ENCODE results near the gene SLC35G3. TPM values are rescaled to one million over a fixed set of nuclear protein-coding genes. Genes with fewer than 3 reads are reported as not detected.
A peak's percentile ranks its signal among the peaks of the same experiment; 100 is the strongest.
"Not testable (repeated sequence)": the region's sequence is repeated elsewhere in the genome, so short reads cannot be mapped to it uniquely, and the experiment has no call there.

The SLC35G3 gene
- total and polyA plus RNA-seq, 10 of the 15 experiments (the other 5 are each of a cell fraction or from before 2014, with no cell fraction given): not detected

DNA sequence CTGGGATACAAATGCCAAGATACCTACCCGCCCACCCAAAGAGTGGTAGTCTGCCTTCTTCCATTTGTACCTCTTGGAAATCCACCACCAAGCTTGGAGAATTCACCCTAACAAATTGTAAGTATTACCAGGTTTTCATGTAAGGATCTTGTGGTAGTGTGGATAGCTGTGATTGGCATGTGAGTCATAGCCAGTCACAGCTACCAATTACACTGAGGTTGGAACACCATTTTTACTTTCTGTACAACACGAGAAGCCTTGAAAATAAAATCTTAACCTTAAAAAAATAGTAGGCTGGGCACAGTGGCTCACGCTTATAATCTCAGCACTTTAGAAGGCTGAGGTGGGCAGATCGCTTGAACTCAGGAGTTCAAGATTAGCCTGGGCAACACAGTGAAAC lies 18.5 kb upstream of the SLC35G3 start:
- RAD21 ChIA-PET (ENCODE audit: unreplicated experiment): no interaction called here
- Histone ChIP-seq H2AFZ (ENCODE audit: control insufficient read depth, low read depth, low read length) (no peak overlapping the region), H4K20me1 (ENCODE audit: control insufficient read depth, insufficient read depth) (no peaks in the 10 kb centered on the region), H3K79me2 (ENCODE audit: control insufficient read depth, insufficient read depth, low read length) (no peaks in the 10 kb centered on the region), H3K9ac (ENCODE audit: control insufficient read depth, insufficient read depth, low read length) (no peak overlapping the region), H3K4me3 (no peak overlapping the region), H3K9me3 (replicated peaks; ENCODE audit: control insufficient read depth, insufficient read depth, low read length) (no peaks in the 10 kb centered on the region), H3K4me2 (ENCODE audit: control insufficient read depth, insufficient read depth) (no peak overlapping the region), H3K36me3 (ENCODE audit: control insufficient read depth in 2 of 2, insufficient read depth in 2 of 2, low read length in 1 of 2) (no peaks in the 10 kb centered on the region), H3K4me1 (ENCODE audit: control insufficient read depth, insufficient read depth, low read length) (no peaks in the 10 kb centered on the region), H3K27me3 (replicated peaks in 1 of 2; ENCODE audit: control insufficient read depth in 2 of 2, insufficient read depth in 2 of 2, low read length in 1 of 2) (no peaks in the 10 kb centered on the region; a peak in 1 of 4 replicates), H3K27ac (ENCODE audit: control insufficient read depth, insufficient read depth) (no peak overlapping the region)
- ATAC-seq: no peak
- SMC1A ChIA-PET (ENCODE audit: uncharacterized antibody, unreplicated experiment): interaction anchor here (1.2 to 1.5 kb wide), 2 partner anchors 10 to 22 kb away, joined by 3 read pairs; no protein-coding TSS in a partner anchor
- CTCF ChIA-PET: interaction anchor here (1.8 kb wide), 1 partner anchor 99 kb away, joined by 5 read pairs; no protein-coding TSS in a partner anchor
- in situ Hi-C loops (cut with MboI): no loop called here
- 30% methylated on average over 4 of the region's 4 CpGs for WGBS (ENCODE audit: insufficient coverage, insufficient replicate concordance, low lambda C conversion rate, missing lambda C conversion rate)
- intact Hi-C loops (cut with micrococcal nuclease; ENCODE audit: unreplicated experiment): no loop called here
- TF ChIP-seq TCF12 (IDR thresholded peaks at IDR 0.05; ENCODE audit: low read depth, low read length): no peak
- TF ChIP-seq, protein P1, sequence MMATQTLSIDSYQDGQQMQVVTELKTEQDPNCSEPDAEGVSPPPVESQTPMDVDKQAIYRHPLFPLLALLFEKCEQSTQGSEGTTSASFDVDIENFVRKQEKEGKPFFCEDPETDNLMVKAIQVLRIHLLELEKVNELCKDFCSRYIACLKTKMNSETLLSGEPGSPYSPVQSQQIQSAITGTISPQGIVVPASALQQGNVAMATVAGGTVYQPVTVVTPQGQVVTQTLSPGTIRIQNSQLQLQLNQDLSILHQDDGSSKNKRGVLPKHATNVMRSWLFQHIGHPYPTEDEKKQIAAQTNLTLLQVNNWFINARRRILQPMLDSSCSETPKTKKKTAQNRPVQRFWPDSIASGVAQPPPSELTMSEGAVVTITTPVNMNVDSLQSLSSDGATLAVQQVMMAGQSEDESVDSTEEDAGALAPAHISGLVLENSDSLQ (IDR thresholded peaks at IDR 0.05): 0 out of 2 replicates have a peak, but pooled peaks have one; percentile 11
- no TSS peak for BruUV-seq (replicated peaks)
- POLR2A ChIA-PET: no interaction called here
- no peak for FAIRE-seq
- DNase-seq (ENCODE audit: low read depth, low spot score): no peak

DNA sequence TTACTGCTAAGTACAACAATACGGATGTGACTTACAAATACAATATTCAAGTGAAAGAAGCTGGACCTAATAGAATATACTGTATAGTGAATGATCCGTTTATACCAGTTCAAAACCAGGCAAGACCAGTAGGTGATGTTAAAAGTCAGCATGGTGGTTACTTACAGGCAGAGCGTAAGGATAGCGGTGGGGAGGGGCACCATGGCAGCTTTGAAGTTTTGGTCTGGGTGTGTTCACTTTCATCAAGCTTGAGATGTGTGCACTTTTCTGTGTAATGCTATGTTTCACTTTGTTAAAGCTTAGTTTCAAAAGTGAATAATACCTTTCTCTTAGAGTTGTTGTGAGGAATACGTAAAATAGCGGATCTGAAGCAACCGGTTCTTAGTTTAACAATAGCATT lies 16.5 kb upstream of the SLC35G3 start:
- DNase-seq (ENCODE audit: low read depth, low spot score): no peak
- 75% methylated on average over 7 of the region's 7 CpGs for WGBS (ENCODE audit: insufficient coverage, insufficient replicate concordance, low lambda C conversion rate, missing lambda C conversion rate)
- no peak for FAIRE-seq

DNA sequence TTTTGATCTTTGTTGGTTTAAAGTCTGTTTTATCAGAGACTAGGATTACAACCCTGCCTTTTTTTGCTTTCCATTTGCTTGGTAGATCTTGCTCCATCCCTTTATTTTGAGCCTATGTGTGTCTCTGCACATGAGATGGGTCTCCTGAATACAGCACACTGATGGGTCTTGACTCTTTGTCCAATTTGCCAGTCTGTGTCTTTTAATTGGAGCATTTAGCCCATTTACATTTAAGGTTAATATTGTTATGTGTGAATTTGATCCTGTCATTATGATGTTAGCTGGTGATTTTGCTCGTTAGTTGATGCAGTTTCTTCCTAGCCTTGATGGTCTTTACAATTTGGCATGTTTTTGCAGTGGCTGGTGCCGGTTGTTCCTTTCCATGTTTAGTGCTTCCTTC lies 8.4 kb upstream of the SLC35G3 start:
- H3K36me3 ChIP-seq (ENCODE audit: control insufficient read depth in 2 of 2, insufficient read depth in 2 of 2, low read length in 1 of 2); H3K4me2 ChIP-seq (ENCODE audit: control insufficient read depth, insufficient read depth); H4K20me1 ChIP-seq (ENCODE audit: control insufficient read depth, insufficient read depth); intact Hi-C loops (cut with micrococcal nuclease; ENCODE audit: unreplicated experiment); BruUV-seq (replicated peaks); RAD21 ChIA-PET (ENCODE audit: unreplicated experiment); SMC1A ChIA-PET (ENCODE audit: uncharacterized antibody, unreplicated experiment); CTCF ChIA-PET; FAIRE-seq; H3K9me3 ChIP-seq (replicated peaks; ENCODE audit: control insufficient read depth, insufficient read depth, low read length); ATAC-seq; in situ Hi-C loops (cut with MboI); H3K27ac ChIP-seq (ENCODE audit: control insufficient read depth, insufficient read depth); H3K27me3 ChIP-seq (replicated peaks in 1 of 2; ENCODE audit: control insufficient read depth in 2 of 2, insufficient read depth in 2 of 2, low read length in 1 of 2); H2AFZ ChIP-seq (ENCODE audit: control insufficient read depth, low read depth, low read length); H3K4me1 ChIP-seq (ENCODE audit: control insufficient read depth, insufficient read depth, low read length); H3K79me2 ChIP-seq (ENCODE audit: control insufficient read depth, insufficient read depth, low read length); H3K4me3 ChIP-seq; POLR2A ChIA-PET; H3K9ac ChIP-seq (ENCODE audit: control insufficient read depth, insufficient read depth, low read length); DNase-seq (ENCODE audit: low read depth, low spot score): not testable (repeated sequence)
- WGBS (ENCODE audit: insufficient coverage, insufficient replicate concordance, low lambda C conversion rate, missing lambda C conversion rate): 25% methylated on average over 1 of the region's 2 CpGs

More for the DNA sequence above, 16.5 kb upstream of the SLC35G3 start:
- Histone ChIP-seq H3K4me2 (ENCODE audit: control insufficient read depth, insufficient read depth) (no peak overlapping the region), H3K9ac (ENCODE audit: control insufficient read depth, insufficient read depth, low read length) (no peak overlapping the region), H2AFZ (ENCODE audit: control insufficient read depth, low read depth, low read length) (no peak overlapping the region), H3K36me3 (ENCODE audit: control insufficient read depth in 2 of 2, insufficient read depth in 2 of 2, low read length in 1 of 2) (no peaks in the 10 kb centered on the region), H4K20me1 (ENCODE audit: control insufficient read depth, insufficient read depth) (no peaks in the 10 kb centered on the region), H3K4me1 (ENCODE audit: control insufficient read depth, insufficient read depth, low read length) (no peaks in the 10 kb centered on the region), H3K79me2 (ENCODE audit: control insufficient read depth, insufficient read depth, low read length) (no peaks in the 10 kb centered on the region), H3K27ac (ENCODE audit: control insufficient read depth, insufficient read depth) (no peak overlapping the region), H3K9me3 (replicated peaks; ENCODE audit: control insufficient read depth, insufficient read depth, low read length) (no peaks in the 10 kb centered on the region), H3K4me3 (no peak overlapping the region), H3K27me3 (replicated peaks in 1 of 2; ENCODE audit: control insufficient read depth in 2 of 2, insufficient read depth in 2 of 2, low read length in 1 of 2) (no peaks in the 10 kb centered on the region; a peak in 1 of 4 replicates)
- ATAC-seq: no peak
- TF ChIP-seq NFYB (IDR thresholded peaks at IDR 0.05; ENCODE audit: insufficient read depth, low read depth, low read length): no peak
- no peak for TF ChIP-seq BCL11A (IDR thresholded peaks at IDR 0.05; ENCODE audit: low read depth, low read length)
- in situ Hi-C loops (cut with MboI) (no loop called here), intact Hi-C loops (cut with micrococcal nuclease; ENCODE audit: unreplicated experiment) (no loop called here)
- no TSS peak for BruUV-seq (replicated peaks)
- CTCF ChIA-PET: no interaction called here
- RAD21 ChIA-PET (ENCODE audit: unreplicated experiment): no interaction called here
- POLR2A ChIA-PET: no interaction called here
- SMC1A ChIA-PET (ENCODE audit: uncharacterized antibody, unreplicated experiment): no interaction called here

All from GM12878 (cell line).